ENCODE data around the gene ZKSCAN2.

DNA sequence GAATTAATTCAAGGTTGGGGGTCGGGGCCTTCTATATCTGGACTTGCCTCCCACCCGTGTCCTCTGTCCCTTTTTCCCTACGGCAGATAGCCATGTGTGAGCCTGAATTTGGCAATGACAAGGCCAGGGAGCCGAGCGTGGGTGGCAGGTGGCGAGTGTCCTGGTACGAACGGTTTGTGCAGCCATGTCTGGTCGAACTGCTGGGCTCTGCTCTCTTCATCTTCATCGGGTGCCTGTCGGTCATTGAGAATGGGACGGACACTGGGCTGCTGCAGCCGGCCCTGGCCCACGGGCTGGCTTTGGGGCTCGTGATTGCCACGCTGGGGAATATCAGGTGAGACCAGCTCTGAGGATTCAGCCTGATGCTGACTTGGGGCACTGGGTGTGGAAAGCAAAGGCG, 40.5 kb downstream of the ZKSCAN2 start:
- TF ChIP-seq, protein P1, sequence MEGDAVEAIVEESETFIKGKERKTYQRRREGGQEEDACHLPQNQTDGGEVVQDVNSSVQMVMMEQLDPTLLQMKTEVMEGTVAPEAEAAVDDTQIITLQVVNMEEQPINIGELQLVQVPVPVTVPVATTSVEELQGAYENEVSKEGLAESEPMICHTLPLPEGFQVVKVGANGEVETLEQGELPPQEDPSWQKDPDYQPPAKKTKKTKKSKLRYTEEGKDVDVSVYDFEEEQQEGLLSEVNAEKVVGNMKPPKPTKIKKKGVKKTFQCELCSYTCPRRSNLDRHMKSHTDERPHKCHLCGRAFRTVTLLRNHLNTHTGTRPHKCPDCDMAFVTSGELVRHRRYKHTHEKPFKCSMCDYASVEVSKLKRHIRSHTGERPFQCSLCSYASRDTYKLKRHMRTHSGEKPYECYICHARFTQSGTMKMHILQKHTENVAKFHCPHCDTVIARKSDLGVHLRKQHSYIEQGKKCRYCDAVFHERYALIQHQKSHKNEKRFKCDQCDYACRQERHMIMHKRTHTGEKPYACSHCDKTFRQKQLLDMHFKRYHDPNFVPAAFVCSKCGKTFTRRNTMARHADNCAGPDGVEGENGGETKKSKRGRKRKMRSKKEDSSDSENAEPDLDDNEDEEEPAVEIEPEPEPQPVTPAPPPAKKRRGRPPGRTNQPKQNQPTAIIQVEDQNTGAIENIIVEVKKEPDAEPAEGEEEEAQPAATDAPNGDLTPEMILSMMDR (IDR thresholded peaks at IDR 0.05), result no peak
- TF ChIP-seq POLR2A (IDR thresholded peaks at IDR 0.05), result no peak
